Spleen (tissue), 7 donors: ENCODE results near the gene CLASP1.

Source experiments
- CTCF ChIP-seq, 11 experiments: fragments of 200-600 bp in 7 of 11; fragments of 450-650 bp in 4 of 11; sonication (generic) in 4 of 11; IDR thresholded peaks in 8 of 11; conservative IDR thresholded peaks in 3 of 11; 1 replicate in 7 of 11; 2 replicates in 4 of 11; pipeline versions ENCODE4 v1.4.0 to v1.8.0; 2016 to 2021; ENCODE audit warnings: antibody characterized with exemption in 11 of 11, inconsistent platforms in 4 of 11, mild to moderate bottlenecking in 1 of 11
- POLR2AphosphoS5 ChIP-seq, 3 donors: sonication (generic); formaldehyde crosslinking; IDR thresholded peaks; one replicate each; pipeline ENCODE4 v1.5.1; 2017; ENCODE audit warnings: antibody characterized with exemption in 3 of 3
- donor health status: DM: no; HTN: no; CAD: no; lungs with moderate emphysema.
- donor health status: DM: no; HTN: no; CAD: no.
- donor health status: DM: no; HTN: no; CAD: no.

DNA sequence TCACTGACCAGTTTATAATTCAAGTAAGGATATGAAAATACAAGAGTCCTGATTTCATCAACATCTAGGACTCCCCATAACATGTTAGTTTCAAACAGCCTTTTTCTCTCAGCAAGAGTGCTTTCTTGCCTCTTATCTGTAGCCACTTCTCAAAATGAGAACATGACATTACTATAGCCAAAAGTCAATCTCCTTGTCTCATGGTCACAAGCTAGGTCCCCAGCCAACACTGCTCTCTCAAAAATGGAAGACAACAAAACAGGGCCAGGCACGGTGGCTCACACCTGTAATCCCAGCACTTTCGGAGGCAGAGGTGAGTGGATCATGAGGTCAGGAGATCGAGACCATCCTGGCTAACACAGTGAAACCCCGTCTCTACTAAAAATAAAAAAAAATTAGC, 15.8 kb downstream of the CLASP1 start:
- no peak for TF ChIP-seq CTCF (IDR thresholded peaks at IDR 0.05 in 8 of 11, conservative IDR thresholded peaks at IDR 0.05 in 3 of 11)
- no peak for TF ChIP-seq POLR2AphosphoS5 (IDR thresholded peaks at IDR 0.05)
